ENCODE measurements around the gene TMEM108.

The TMEM108 gene

DNA sequence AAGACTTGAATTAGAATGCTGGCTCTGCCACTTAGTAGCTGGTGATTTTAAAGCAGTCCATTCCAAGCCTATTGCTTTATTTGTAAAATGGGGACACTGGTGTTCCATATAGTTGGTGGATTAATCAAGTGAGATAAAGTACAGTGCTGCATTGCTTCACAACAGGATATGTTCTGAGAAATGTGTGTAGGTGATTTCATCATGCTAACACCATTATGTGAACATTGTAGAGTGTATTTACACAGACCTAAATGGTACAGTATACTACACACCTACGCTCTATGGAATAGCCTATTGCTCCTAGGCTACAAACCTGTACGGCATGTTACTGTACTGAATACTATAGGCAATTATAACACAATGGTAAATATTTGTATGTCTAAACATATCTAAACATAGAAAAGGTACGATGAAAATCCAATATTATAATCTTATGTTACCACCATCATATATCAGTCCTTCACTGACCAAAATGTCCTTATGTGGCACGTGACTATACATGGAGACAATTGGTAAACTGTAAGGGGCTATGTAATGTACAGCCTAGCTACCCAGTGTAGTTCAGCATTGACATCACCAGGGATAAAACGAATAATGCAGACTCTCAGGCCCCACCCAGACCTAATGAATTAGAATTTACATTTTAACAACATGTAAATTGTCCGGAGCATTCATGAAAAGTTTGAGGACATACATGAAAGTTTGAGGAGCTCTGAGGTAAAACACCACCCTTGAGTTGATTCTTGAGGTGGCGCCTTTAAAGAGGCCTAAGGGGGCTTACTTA, 240.3 kb downstream of the TMEM108 start:
- no peak for DNase-seq (ENCODE audit: low read depth in 2 of 2)

DNA sequence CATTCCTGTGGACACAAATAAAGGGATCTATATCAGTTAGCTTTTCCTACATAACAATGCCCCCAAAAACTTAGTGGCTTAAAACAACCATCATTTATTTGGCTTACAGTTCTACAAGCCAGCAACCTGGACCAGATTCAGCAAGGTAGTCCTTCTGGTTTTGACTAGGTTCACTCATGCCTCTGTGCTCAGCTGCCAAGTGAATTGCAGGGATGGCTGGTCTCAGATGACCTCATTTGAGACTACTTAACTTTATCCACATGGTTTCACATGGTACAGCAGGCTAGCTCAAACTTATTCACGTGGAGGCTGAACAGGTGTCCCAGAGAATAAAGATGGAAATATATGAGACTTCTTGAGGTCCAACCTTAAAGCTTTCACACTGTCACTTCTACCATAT, 242.4 kb downstream of the TMEM108 start:
- no peak for DNase-seq (ENCODE audit: low read depth in 2 of 2)

DNA sequence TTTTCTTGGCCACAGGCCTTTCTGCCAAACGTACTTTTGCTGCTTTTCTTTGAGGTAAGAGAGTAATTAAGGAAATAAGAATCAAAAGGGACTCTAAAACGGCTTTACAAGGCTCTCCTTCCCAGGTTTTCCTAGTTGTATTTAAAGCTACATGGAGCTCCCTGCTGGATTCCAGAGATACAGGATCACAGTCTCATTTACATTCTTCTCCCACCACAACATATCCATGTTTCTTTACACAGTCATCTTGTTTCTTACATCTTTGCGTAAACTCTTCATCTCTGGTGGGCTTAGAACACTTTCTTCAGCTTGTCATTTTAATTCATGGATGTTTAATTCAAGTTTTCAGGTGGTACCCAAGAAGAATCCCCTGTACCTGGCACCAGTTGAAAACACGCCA, 244.0 kb downstream of the TMEM108 start:
- no peak for DNase-seq (ENCODE audit: low read depth in 2 of 2)

DNA sequence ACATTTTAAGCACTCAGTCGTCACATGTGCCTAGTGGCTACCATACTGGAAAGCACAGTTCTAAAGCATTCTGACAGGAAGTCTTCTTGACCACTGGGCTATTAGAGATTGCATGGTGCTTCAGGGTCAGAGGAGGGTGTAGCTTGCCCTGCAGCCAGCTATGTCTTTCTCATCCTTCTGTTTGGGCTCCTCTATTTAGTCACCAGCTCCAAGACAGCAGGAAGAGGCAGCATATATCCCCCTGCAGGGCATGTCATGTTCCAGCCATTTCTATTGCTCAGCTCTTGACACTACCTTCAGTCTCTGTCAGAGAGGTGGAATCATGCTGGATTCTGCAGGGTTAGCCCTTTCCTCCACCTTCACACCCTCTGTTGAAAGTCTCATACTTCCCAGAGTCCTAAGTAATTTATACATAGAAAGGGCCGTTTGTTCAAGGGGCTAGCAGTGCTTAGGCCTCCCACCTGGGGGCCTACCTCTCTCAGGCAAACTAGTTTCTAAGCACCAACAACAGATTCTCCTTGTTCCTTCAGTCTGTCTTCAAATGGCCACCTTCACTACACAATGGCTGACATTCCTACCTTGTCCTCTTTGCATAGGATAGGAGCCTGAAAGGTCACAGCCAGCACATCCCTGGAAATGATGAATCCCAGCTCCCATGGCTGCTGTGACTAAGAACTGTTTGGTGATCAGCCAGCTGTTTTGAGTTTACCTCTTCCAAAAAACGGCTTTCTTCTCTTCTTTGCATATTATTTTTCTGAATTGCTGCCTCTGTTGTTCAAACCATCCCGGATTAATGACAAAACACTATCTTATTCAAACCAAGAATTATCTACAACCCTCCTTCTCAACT, 246.0 kb downstream of the TMEM108 start:
- no peak for DNase-seq (ENCODE audit: low read depth in 2 of 2)

DNA sequence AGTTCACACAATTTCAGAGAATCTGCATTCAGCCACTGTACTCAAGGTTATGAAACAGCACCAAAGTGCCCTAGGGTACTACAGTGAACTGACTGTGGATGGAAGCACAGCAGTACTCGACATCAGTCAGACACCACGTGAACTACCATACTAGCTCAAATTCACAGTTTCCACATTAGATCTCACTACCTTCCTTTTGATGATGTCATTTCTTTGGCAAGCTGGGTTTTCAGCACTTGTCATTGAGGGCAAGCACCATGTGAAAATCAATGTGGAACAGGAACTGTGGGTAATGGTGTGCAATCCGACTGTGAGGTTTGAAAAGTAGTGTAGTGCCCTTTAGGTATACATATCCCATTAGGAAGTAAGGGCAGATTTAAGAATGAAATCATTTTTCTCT, 251.1 kb downstream of the TMEM108 start:
- no peak for DNase-seq (ENCODE audit: low read depth in 2 of 2)

DNA sequence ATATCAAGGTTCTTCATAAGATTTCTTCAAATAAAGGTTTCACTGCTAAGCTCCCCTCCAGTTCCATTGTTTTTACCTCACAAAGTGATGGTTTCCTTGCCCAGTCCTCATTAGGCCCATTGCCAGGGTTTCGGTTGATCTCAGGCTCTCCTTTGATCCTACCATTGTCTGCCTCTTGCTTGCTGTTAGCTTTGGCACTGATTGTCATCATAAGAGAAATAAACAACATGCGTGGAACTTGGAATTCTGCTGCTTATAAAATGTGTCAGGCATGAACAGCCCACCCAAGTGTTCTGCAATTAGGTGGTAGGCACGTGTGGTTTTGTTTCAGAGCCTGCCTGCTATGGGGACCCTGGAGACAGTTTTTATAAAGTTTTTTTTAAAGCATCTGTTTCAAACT, 254.1 kb downstream of the TMEM108 start:
- no peak for DNase-seq (ENCODE audit: low read depth in 2 of 2)

GRCh38 chr3:133293397-133294110, 255.4 kb downstream of the TMEM108 start:
- no peak for DNase-seq (ENCODE audit: low read depth in 2 of 2)

GRCh38 chr3:133294253-133294652, 256.1 kb downstream of the TMEM108 start:
- DNase-seq (ENCODE audit: low read depth in 2 of 2), result no peak

- DNase-seq (ENCODE audit: low read depth in 2 of 2), result no peak
Observed at GRCh38 chr3:133295199-133295901, 257.2 kb downstream of the TMEM108 start.

- DNase-seq (ENCODE audit: low read depth in 2 of 2), result no peak
Observed at GRCh38 chr3:133295944-133296917, 258.0 kb downstream of the TMEM108 start.

- DNase-seq (ENCODE audit: low read depth in 2 of 2), result no peak
Observed at GRCh38 chr3:133296981-133297380, 258.8 kb downstream of the TMEM108 start.

- DNase-seq (ENCODE audit: low read depth in 2 of 2), result no peak
Observed at GRCh38 chr3:133300102-133300501, 261.9 kb downstream of the TMEM108 start.

- DNase-seq (ENCODE audit: low read depth in 2 of 2), result no peak
Observed at GRCh38 chr3:133301194-133301593, 263.0 kb downstream of the TMEM108 start.

GRCh38 chr3:133301731-133302130, 263.5 kb downstream of the TMEM108 start:
- DNase-seq (ENCODE audit: low read depth in 2 of 2), result no peak

GRCh38 chr3:133303430-133303829, 265.2 kb downstream of the TMEM108 start:
- DNase-seq (ENCODE audit: low read depth in 2 of 2), result no peak

DNA sequence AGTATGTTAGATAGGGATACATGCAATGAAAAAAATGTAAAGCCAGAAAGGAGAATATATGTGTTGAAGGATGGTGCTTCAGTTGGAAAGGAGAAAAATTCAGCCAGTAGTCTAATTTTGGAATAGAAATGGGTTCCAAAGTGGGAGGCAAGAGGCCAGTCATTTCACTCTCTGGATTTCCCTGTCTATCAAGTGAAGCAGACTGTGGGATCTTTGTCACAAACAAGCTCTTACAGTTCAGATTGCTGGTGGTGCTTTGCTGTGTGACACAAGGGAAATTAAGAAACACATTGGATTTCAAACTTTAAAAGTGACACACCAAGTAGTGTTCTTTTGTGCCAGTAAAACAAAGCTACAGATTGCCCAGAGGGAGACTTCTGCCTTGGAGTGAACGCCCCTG, 279.7 kb downstream of the TMEM108 start:
- no peak for DNase-seq (ENCODE audit: low read depth in 2 of 2)

DNA sequence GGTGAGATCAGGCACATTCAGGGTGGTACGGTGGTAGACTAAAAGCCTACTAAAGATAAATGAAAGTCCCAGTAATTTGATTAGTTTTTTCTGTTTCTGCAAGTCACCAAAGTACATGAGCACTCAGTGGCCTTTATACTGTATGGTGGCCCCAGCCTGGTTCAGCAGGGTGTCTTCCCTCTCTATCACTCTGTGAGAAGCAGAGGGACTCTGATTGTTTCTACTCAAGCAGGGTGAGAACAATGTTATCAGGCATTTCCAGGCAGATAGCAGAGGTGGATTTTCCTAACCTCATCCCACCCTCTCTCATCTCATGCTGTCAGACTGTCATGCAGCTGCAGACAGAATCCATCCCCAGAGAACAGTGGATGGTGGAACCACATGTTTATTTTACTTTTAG, 290.2 kb downstream of the TMEM108 start:
- DNase-seq (ENCODE audit: low read depth in 2 of 2), result no peak

DNA sequence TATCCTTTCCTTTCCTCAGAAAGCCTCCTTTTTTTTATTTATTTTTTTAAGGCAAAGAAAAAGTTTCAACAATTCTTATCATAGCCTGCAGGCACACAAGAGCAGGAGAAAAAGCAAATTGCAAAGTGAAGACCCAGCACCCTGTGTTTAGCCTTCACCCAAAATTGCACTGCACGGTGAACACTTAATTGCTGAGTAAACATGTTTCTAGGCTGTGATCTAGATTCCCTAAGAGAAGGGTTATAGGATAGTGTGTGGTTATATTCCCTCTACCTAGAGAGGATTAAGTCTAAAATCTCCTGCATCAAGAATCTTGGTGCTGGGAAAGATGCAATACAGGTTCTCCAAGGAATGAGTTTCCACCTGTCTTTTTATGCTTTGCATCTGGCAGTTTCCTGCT, 291.4 kb downstream of the TMEM108 start:
- no peak for DNase-seq (ENCODE audit: low read depth in 2 of 2)

GRCh38 chr3:133330065-133330464, 291.9 kb downstream of the TMEM108 start:
- DNase-seq (ENCODE audit: low read depth in 2 of 2), result no peak

DNA sequence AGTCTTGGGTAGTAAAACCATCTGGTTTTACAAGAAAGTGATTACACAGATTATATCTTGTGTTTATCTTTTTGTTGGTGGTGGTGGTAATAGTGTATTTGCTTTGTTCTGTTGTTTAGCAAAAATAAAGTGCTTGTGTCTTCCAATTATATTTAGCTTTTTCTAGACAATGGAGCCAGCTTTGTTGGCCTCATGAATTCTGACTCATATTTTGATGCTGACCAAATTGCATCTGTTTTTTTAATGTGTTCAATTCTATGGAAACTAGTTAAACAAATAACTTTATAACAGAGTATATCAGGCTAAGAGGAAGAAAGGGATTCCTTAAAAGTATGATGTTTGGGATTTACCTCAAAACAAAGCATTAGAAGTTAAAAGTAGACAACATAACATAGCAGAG, 292.3 kb downstream of the TMEM108 start:
- DNase-seq (ENCODE audit: low read depth in 2 of 2), result no peak

GRCh38 chr3:133354721-133355120, 316.5 kb downstream of the TMEM108 start:
- no peak for DNase-seq (ENCODE audit: low read depth in 2 of 2)
